Measurements from ENCODE around the gene GJC3. TPM values are rescaled to one million over a fixed set of nuclear protein-coding genes. Genes with fewer than 3 reads are reported as not detected.
"Not testable (repeated sequence)": the region's sequence is repeated elsewhere in the genome, so short reads cannot be mapped to it uniquely, and the experiment has no call there.

The GJC3 gene
- total RNA-seq, 4 donors from 2014 or later: 0.79 TPM; not detected in 3

DNA sequence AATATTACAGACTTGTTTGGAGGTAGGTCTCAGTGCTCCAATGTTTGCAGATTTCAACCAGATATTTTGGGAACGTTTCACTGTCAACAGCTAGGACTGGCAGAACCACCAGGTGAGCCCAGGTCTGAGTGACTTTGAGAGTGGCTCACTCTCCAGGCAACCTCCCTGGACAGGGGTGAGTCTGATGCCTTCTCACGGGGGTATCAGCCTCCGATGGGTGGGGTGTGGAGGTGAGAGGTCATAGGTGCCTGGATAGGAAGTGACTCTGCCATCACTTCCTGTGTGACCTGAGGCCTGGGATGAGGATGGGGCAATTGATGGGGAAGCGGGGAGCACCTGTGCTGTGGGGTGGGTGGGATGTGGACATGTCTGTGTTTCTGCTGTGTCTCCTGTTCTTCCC is 41.8 kb upstream of the GJC3 start:
- Histone ChIP-seq H3K27me3 (no peaks in the 10 kb centered on the region), H3K27ac (no peak overlapping the region), H3K36me3 (no peaks in the 10 kb centered on the region), H3K4me3 (no peak overlapping the region), H3K4me1 (no peaks in the 10 kb centered on the region), H3K9me3 (no peaks in the 10 kb centered on the region)
- TF ChIP-seq POLR2A (IDR thresholded peaks at IDR 0.05): no peak
- TF ChIP-seq, protein P1, sequence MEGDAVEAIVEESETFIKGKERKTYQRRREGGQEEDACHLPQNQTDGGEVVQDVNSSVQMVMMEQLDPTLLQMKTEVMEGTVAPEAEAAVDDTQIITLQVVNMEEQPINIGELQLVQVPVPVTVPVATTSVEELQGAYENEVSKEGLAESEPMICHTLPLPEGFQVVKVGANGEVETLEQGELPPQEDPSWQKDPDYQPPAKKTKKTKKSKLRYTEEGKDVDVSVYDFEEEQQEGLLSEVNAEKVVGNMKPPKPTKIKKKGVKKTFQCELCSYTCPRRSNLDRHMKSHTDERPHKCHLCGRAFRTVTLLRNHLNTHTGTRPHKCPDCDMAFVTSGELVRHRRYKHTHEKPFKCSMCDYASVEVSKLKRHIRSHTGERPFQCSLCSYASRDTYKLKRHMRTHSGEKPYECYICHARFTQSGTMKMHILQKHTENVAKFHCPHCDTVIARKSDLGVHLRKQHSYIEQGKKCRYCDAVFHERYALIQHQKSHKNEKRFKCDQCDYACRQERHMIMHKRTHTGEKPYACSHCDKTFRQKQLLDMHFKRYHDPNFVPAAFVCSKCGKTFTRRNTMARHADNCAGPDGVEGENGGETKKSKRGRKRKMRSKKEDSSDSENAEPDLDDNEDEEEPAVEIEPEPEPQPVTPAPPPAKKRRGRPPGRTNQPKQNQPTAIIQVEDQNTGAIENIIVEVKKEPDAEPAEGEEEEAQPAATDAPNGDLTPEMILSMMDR (IDR thresholded peaks at IDR 0.05): no peak
- intact Hi-C loops (cut with DNase I; ENCODE audit: low total_unique reads): no loop called here
- no peak for DNase-seq

DNA sequence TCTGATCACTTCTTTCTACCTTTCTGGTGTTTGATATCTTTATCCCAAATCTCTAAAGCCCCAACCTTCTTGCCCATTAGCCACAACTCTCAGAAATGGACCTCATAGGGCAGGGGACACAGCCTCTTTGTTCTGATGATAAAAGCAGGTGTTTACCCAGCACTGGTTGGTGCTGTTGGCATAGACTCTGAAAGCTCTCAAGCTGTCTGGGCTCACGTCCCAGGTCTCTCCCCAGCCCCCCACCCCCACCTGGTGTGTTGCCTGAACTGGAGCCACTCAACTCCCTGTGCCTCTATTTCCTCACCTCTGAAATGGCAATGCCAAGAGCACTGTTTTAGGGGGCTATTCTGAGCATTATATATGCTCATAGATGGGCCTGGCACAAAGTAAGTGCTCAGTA is 40.4 kb upstream of the GJC3 start:
- H3K4me3 ChIP-seq; intact Hi-C loops (cut with DNase I; ENCODE audit: low total_unique reads): not testable (repeated sequence)

DNA sequence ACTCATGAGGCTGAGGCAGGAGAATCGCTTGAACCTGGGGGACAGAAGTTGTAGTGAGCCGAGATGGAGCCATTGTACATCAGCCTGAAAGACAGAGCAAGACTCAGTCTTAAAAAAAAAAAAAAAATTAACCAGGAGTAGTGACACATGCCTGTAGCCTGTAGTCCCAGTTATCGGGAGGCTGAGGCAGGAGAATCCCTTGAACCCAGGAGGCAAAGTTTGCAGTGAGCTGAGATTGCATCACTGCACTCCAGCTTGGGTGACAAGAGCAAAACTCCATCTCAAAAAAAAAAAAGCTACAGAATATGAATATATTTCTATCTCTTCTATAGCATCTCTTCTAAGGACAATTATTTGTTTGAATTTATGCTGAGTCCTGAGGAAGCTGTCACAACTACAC is 39.9 kb upstream of the GJC3 start:
- DNase-seq: no peak
- H3K9me3 ChIP-seq: no peaks in the 10 kb centered on the region
- TF ChIP-seq, protein P1 (IDR thresholded peaks at IDR 0.05): no peak
- TF ChIP-seq POLR2A (IDR thresholded peaks at IDR 0.05): no peak
- no peaks in the 10 kb centered on the region for H3K27me3 ChIP-seq
- intact Hi-C loops (cut with DNase I; ENCODE audit: low total_unique reads): no loop called here
- H3K4me3 ChIP-seq: no peak overlapping the region
- no peak overlapping the region for H3K27ac ChIP-seq
- H3K4me1 ChIP-seq: no peaks in the 10 kb centered on the region
- H3K36me3 ChIP-seq: no peaks in the 10 kb centered on the region

More for the DNA sequence above, 40.4 kb upstream of the GJC3 start:
- not testable (repeated sequence) for H3K9me3 ChIP-seq, DNase-seq, H3K27me3 ChIP-seq, H3K27ac ChIP-seq, H3K36me3 ChIP-seq, H3K4me1 ChIP-seq

DNA sequence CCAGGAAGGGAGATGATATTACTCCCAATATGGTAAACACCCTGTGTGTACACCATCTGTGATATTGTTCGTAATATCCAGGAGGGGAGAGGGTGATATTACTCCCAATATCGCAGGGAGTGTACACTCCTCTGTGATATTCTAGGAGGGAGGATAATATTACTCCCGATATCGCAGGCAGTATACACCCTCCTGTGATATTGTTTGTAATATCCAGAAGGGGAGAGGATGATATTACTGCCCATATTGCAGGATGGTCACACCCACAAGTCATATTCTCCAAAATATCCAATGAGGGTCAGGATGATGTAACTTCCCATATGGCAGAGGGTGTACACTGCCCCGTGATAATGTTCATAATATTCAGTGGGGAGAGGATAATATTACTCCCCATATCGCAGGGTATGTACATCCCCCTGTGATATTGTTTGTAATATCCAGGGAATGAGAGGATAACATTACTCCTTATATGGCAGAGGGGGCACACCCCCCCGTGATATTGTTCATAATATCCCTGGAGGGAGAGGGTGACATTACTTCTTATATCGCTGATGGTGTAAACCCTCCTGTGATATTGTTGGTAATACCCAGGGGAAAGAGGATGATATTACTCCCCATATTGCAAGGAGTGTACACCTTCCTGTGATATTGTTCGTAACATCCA is 29.3 kb upstream of the GJC3 start:
- Histone ChIP-seq H3K27ac (no peak overlapping the region), H3K27me3 (no peaks in the 10 kb centered on the region), H3K9me3 (no peaks in the 10 kb centered on the region), H3K4me3 (no peak overlapping the region), H3K4me1 (no peaks in the 10 kb centered on the region), H3K36me3 (no peaks in the 10 kb centered on the region)
- no peak for DNase-seq
- intact Hi-C loops (cut with DNase I; ENCODE audit: low total_unique reads): no loop called here
- no peak for TF ChIP-seq POLR2A (IDR thresholded peaks at IDR 0.05)
- TF ChIP-seq, protein P1 (IDR thresholded peaks at IDR 0.05): no peak

DNA sequence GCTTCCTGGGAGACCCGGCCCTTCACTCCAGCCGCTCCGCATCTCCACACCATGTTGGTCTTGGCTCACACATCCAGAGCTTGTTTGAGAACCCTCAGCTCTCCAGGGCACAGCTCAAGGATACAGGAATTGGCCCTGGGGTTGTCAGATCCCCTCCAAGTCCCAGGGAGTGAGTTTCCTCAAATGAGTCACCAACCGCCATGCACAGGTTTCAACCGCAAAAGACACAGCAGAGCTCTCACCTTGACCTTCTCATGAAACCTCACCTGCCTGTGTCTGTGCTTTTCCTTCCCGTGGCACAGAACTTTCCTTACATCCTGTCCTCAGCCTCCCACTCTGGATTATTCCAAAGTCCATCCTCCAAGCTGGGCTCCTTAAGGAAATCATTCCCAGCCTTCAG is 25.8 kb upstream of the GJC3 start:
- no peak overlapping the region for H3K27ac ChIP-seq
- no peaks in the 10 kb centered on the region for H3K9me3 ChIP-seq
- no peak for DNase-seq
- TF ChIP-seq, protein P1 (IDR thresholded peaks at IDR 0.05): no peak
- no peak for TF ChIP-seq POLR2A (IDR thresholded peaks at IDR 0.05)
- H3K27me3 ChIP-seq: no peaks in the 10 kb centered on the region
- H3K36me3 ChIP-seq: no peaks in the 10 kb centered on the region
- no peaks in the 10 kb centered on the region for H3K4me1 ChIP-seq
- intact Hi-C loops (cut with DNase I; ENCODE audit: low total_unique reads): no loop called here
- no peak overlapping the region for H3K4me3 ChIP-seq

DNA sequence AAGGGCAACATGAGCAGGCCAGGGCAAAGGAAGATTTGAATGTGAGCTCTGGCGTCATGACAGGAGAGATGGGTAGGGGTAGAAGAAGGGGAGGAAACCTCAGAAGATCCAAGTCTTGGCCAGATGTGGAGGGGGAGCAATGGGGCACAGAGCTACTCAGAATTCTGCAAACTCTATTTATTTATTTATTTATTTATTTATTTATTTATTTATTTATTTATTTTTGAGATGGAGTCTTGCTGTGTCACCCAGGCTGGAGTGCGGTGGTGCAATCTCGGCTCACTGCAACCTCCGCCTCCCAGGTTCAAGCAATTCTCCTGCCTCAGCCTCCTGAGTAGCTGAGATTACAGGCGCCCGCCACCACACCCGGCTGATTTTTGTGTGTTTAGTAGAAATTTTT is 25.2 kb upstream of the GJC3 start:
- H3K27ac ChIP-seq; H3K36me3 ChIP-seq; H3K4me3 ChIP-seq; H3K9me3 ChIP-seq; DNase-seq; intact Hi-C loops (cut with DNase I; ENCODE audit: low total_unique reads); H3K4me1 ChIP-seq; H3K27me3 ChIP-seq: not testable (repeated sequence)
